ENCODE results near the gene MACROD2. TPM values are rescaled to one million over a fixed set of nuclear protein-coding genes. Genes with fewer than 3 reads are reported as not detected.

Gene MACROD2
- total RNA-seq, 3 donors from 2014 or later = 3.2 to 7.6 (median 6.4) TPM

DNA sequence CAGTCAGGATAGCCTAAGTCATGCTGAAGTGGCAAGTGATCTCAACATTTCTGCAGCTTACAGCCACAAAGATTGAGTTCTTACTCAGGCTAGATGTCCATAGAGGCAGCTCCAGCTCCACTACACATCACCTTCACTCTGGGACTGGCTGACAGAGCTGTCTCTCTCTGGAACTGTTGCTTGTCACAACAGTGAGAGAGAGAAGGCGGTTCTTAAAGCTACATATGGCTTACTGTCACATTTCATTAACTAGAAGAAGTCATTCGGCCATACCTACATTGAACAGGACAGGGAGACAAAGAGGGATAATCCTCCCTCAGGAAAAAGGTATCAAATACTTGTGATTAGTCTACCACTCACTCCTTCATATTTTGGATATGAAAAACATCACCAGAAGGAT is 1257.0 kb downstream of the MACROD2 start:
- TF ChIP-seq, protein P1, sequence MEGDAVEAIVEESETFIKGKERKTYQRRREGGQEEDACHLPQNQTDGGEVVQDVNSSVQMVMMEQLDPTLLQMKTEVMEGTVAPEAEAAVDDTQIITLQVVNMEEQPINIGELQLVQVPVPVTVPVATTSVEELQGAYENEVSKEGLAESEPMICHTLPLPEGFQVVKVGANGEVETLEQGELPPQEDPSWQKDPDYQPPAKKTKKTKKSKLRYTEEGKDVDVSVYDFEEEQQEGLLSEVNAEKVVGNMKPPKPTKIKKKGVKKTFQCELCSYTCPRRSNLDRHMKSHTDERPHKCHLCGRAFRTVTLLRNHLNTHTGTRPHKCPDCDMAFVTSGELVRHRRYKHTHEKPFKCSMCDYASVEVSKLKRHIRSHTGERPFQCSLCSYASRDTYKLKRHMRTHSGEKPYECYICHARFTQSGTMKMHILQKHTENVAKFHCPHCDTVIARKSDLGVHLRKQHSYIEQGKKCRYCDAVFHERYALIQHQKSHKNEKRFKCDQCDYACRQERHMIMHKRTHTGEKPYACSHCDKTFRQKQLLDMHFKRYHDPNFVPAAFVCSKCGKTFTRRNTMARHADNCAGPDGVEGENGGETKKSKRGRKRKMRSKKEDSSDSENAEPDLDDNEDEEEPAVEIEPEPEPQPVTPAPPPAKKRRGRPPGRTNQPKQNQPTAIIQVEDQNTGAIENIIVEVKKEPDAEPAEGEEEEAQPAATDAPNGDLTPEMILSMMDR (IDR thresholded peaks at IDR 0.05) = no peak
- no peaks in the 10 kb centered on the region for H3K36me3 ChIP-seq (ENCODE audit: low read depth)
- H3K9me3 ChIP-seq = no peaks in the 10 kb centered on the region
- intact Hi-C loops (cut with DNase I, micrococcal nuclease) = no loop called here
- DNase-seq = no peak
- no peaks in the 10 kb centered on the region for H3K4me1 ChIP-seq (ENCODE audit: low read depth)
- H3K4me3 ChIP-seq = no peak overlapping the region
- no peak for ATAC-seq

- Histone ChIP-seq H3K4me3 (no peak overlapping the region), H3K9me3 (no peaks in the 10 kb centered on the region), H3K36me3 (ENCODE audit: low read depth) (no peaks in the 10 kb centered on the region), H3K4me1 (ENCODE audit: low read depth) (no peaks in the 10 kb centered on the region)
- intact Hi-C loops (cut with DNase I, micrococcal nuclease) = no loop called here
- ATAC-seq = no peak
- TF ChIP-seq, protein P1 (IDR thresholded peaks at IDR 0.05) = no peak
- no peak for DNase-seq
Measured at GRCh38 chr20:15253431-15253830, 1258.1 kb downstream of the MACROD2 start.

- TF ChIP-seq, protein P1 (IDR thresholded peaks at IDR 0.05) = no peak
- no peaks in the 10 kb centered on the region for H3K36me3 ChIP-seq (ENCODE audit: low read depth)
- ATAC-seq = no peak
- H3K4me3 ChIP-seq = no peak overlapping the region
- H3K4me1 ChIP-seq (ENCODE audit: low read depth) = no peaks in the 10 kb centered on the region
- DNase-seq = no peak
- intact Hi-C loops (cut with DNase I, micrococcal nuclease) = no loop called here
- H3K9me3 ChIP-seq = no peaks in the 10 kb centered on the region
Measured at GRCh38 chr20:15256676-15257568, 1261.6 kb downstream of the MACROD2 start.

DNA sequence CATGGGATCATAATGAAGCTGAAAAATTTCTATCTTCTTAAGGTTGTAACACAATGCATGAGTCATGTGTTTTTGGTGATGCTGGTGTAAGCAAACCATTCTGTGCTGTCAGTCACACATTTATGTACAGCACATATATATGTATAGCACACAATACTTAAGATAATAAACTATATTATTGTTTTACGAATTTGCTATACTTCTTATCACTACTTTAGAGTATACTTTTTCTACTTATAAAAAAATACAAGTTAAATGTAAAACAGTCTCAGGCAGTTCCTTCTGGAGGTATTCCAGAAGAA is 1262.2 kb downstream of the MACROD2 start:
- no peak for ATAC-seq
- TF ChIP-seq, protein P1 (IDR thresholded peaks at IDR 0.05) = no peak
- intact Hi-C loops (cut with DNase I, micrococcal nuclease) = no loop called here
- H3K36me3 ChIP-seq (ENCODE audit: low read depth) = no peaks in the 10 kb centered on the region
- no peaks in the 10 kb centered on the region for H3K4me1 ChIP-seq (ENCODE audit: low read depth)
- H3K4me3 ChIP-seq = no peak overlapping the region
- no peaks in the 10 kb centered on the region for H3K9me3 ChIP-seq
- DNase-seq = no peak

DNA sequence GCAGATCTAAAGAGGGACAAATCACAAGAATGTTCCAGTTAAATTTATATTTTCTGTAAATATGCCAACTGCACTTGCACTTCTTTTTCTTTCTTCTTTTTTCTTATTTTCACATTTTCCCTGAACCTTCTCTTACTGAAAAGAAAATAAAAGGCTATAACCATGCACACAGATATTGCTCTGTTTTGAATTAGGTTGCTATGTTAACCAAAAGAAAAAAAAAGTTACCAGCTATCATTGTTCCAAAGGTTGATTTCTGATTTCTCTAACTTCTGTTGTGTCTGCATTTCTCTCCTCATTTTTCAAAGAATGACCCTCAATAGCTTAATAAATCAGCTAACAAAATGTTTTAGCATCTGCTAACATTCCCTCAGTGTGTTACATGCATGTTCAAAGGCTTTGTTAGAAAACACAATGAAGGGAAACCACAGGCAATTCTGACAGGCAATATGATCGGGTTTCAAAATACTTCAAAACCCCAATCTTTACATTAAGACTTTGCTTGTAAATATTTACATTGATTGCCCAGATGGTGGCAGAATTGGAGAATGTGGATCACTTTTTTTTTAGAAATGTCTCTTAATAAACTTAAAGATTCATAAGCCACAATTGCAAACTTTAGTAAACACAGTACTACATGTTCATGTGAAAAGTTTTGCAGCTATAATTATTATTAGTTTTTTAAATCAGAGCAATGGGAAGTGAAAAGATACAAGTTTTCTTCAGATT is 1270.4 kb downstream of the MACROD2 start:
- intact Hi-C loops (cut with DNase I, micrococcal nuclease) = no loop called here
- TF ChIP-seq, protein P1 (IDR thresholded peaks at IDR 0.05) = no peak
- Histone ChIP-seq H3K36me3 (ENCODE audit: low read depth) (no peaks in the 10 kb centered on the region), H3K4me3 (no peak overlapping the region), H3K9me3 (no peaks in the 10 kb centered on the region), H3K4me1 (ENCODE audit: low read depth) (no peaks in the 10 kb centered on the region)
- ATAC-seq (no peak), DNase-seq (no peak)
